T-helper 2 cell (primary cell): ENCODE data around the gene CPOX.
"Not testable (repeated sequence)": the region's sequence is repeated elsewhere in the genome, so short reads cannot be mapped to it uniquely, and the experiment has no call there.

Experiments used
- DNase-seq, 5 experiments: peaks; one replicate each; pipeline versions ENCODE4 v3.0.0 to v3.0.0-alpha.2; 2012 to 2022

Gene CPOX

GRCh38 chr3:98561727-98562521 lies 31.5 kb downstream of the CPOX start:
- peak in 1 of 5 experiments; percentile 81 for DNase-seq

GRCh38 chr3:98560911-98561310 lies 32.5 kb downstream of the CPOX start:
- DNase-seq, result peak in 1 of 5 experiments; percentile 62

- DNase-seq, result not testable (repeated sequence)
These were observed 33.6 kb downstream of the CPOX start for GRCh38 chr3:98559769-98560168.

GRCh38 chr3:98558100-98558827 lies 35.1 kb downstream of the CPOX start:
- DNase-seq, result peak in 1 of 5 experiments; percentile 42

GRCh38 chr3:98557324-98558010 lies 35.9 kb downstream of the CPOX start:
- peak in 2 of 5 experiments; percentile 32 to 91 for DNase-seq

GRCh38 chr3:98556164-98557130 lies 37.0 kb downstream of the CPOX start:
- DNase-seq, result peak in 4 of 5 experiments; percentile 38 to 100 (median 48)

GRCh38 chr3:98555025-98555379 lies 38.4 kb downstream of the CPOX start:
- no peak for DNase-seq

GRCh38 chr3:98554580-98554979 lies 38.8 kb downstream of the CPOX start:
- peak in 1 of 5 experiments; percentile 71 for DNase-seq

GRCh38 chr3:98553753-98554152 lies 39.7 kb downstream of the CPOX start:
- peak in 1 of 5 experiments; percentile 61 for DNase-seq

- peak in 1 of 5 experiments; percentile 53 for DNase-seq
These were observed 40.3 kb downstream of the CPOX start for GRCh38 chr3:98553021-98553563.

- DNase-seq, result no peak
These were observed 41.0 kb downstream of the CPOX start for GRCh38 chr3:98552232-98553020.

- DNase-seq, result no peak
These were observed 41.7 kb downstream of the CPOX start for GRCh38 chr3:98551754-98552153.

- no peak for DNase-seq
These were observed 42.2 kb downstream of the CPOX start for GRCh38 chr3:98551236-98551635.

GRCh38 chr3:98550833-98551232 lies 42.6 kb downstream of the CPOX start:
- no peak for DNase-seq

- DNase-seq, result no peak
These were observed 44.9 kb downstream of the CPOX start for GRCh38 chr3:98548544-98548943.

- DNase-seq, result peak in 1 of 5 experiments; percentile 79
These were observed 47.5 kb downstream of the CPOX start for GRCh38 chr3:98545940-98546339.

- no peak for DNase-seq
These were observed 50.8 kb downstream of the CPOX start for GRCh38 chr3:98542623-98543022.

GRCh38 chr3:98541695-98542094 lies 51.7 kb downstream of the CPOX start:
- no peak for DNase-seq

GRCh38 chr3:98540346-98540745 lies 53.1 kb downstream of the CPOX start:
- peak in 1 of 5 experiments; percentile 90 for DNase-seq

GRCh38 chr3:98536456-98537017 lies 56.9 kb downstream of the CPOX start:
- peak in 1 of 5 experiments; percentile 93 for DNase-seq

- no peak for DNase-seq
These were observed 58.7 kb downstream of the CPOX start for GRCh38 chr3:98534734-98535133.
